SK-N-MC (cell line): ENCODE data around the gene OR10A5.
"Not testable (repeated sequence)": the region's sequence is repeated elsewhere in the genome, so short reads cannot be mapped to it uniquely, and the experiment has no call there.

Experiments
- DNase-seq: peaks from one replicate; pipeline ENCODE4 v3.0.0-alpha.2; 2011; ENCODE audit warnings: low read depth, low spot score
- H3K27ac ChIP-seq: fragments of 200-600 bp; sonication (generic); 2 replicates; pipeline ENCODE4 v1.5.1; 2016; ENCODE audit warnings: mixed run types
- H3K36me3 ChIP-seq: fragments of 200-600 bp; sonication (generic); 2 replicates; pipeline ENCODE4 v1.6.1; 2017; ENCODE audit warnings: antibody characterized with exemption, low read length, mixed read lengths; ENCODE audit not compliant: insufficient read depth
- H3K4me3 ChIP-seq: fragments of 200-600 bp; sonication (generic); 2 replicates; pipeline ENCODE4 v1.5.1; 2016
- H3K9ac ChIP-seq: fragments of 200-600 bp; sonication (generic); 2 replicates; pipeline ENCODE4 v1.8.0; 2017; ENCODE audit warnings: mixed run types, mixed read lengths; ENCODE audit not compliant: insufficient read length
- H3K9me3 ChIP-seq: fragments of 200-600 bp; sonication (generic); 2 replicates; pipeline ENCODE4 v1.6.1; 2017; ENCODE audit warnings: low read depth, mild to moderate bottlenecking, antibody characterized with exemption, low read length, moderate library complexity, mixed read lengths
- EZH2 ChIP-seq: fragments of 200-600 bp; sonication (generic); IDR thresholded peaks from one replicate; pipeline ENCODE4 v1.6.1; 2017; ENCODE audit warnings: antibody characterized with exemption
- FOXP2 ChIP-seq: optimal IDR thresholded peaks from 2 replicates; pipeline ENCODE3; 2011; ENCODE audit warnings: mild to moderate bottlenecking, moderate library complexity; ENCODE audit not compliant: insufficient read depth; ENCODE audit errors: extremely low read length, control extremely low read depth
- POLR2AphosphoS5 ChIP-seq: IDR thresholded peaks from 2 replicates; pipeline ENCODE4 v1.6.1; 2012; ENCODE audit warnings: mild to moderate bottlenecking, low read depth, low read length, borderline replicate concordance

The OR10A5 gene, protein sequence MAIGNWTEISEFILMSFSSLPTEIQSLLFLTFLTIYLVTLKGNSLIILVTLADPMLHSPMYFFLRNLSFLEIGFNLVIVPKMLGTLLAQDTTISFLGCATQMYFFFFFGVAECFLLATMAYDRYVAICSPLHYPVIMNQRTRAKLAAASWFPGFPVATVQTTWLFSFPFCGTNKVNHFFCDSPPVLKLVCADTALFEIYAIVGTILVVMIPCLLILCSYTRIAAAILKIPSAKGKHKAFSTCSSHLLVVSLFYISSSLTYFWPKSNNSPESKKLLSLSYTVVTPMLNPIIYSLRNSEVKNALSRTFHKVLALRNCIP

DNA sequence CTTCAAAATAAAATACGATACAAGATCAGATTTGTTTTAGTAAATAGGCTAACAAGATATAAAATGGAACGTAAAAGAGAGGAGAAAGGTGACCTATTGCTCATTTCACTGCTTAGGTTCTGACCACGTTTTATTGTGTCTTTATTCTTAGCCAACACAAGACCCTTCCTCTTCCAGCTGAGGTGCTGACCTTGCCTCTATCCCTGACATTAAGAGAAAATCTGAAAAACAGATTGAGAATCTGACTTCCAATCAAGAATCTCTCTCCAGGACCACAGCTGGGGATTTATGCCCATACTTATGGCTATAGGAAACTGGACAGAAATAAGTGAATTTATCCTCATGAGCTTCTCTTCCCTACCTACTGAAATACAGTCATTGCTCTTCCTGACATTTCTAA, at the start of gene OR10A5:
Gene OR10A5, plus strand, starts transcription at position 301 of the 400 bp plus-strand sequence. Its CDS starts 0 bp downstream, at position 301.
- DNase-seq = no peak
- no peak within 1 kb of the TSS for H3K9ac ChIP-seq
- H3K4me3 ChIP-seq = no peak within 1 kb of the TSS
- no peak within 1 kb of the TSS for H3K27ac ChIP-seq
- H3K9me3 ChIP-seq = no peaks in the 10 kb centered on the region
- TF ChIP-seq EZH2 (no peak), FOXP2 (no peak), POLR2AphosphoS5 (no peak)
- H3K36me3 ChIP-seq = no peaks in the 10 kb centered on the region

DNA sequence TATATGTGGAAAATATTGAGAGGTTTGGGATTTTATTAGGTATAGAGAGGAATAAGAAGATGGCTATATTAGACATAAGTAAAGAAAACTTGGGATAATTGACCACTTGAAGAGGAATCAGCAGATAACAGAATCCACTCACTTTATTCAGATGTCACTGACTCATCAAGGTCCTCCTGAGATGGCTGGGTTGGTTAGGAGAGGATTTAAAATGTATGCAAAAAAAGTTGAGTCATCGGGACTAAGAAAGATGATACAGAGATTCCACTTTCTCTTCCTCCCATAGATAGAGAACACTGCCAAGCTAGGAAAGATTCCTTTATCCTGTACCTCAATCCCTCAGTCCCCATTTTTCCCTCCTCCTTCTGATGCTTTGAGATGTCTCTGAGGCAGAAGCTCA, 46.1 kb upstream of the OR10A5 start, which contains the start of gene OR6A2:
Gene OR6A2, minus strand, starts transcription at position 288 of the 400 bp plus-strand sequence. CDS start 3,981 bp downstream, outside the sequence.
- TF ChIP-seq POLR2AphosphoS5 (no peak), FOXP2 (no peak), EZH2 (no peak)
- H3K36me3 ChIP-seq = no peaks in the 10 kb centered on the region
- H3K27ac ChIP-seq = no peak within 1 kb of the TSS
- no peak within 1 kb of the TSS for H3K4me3 ChIP-seq
- no peaks in the 10 kb centered on the region for H3K9me3 ChIP-seq
- DNase-seq = no peak
- H3K9ac ChIP-seq = no peak within 1 kb of the TSS

DNA sequence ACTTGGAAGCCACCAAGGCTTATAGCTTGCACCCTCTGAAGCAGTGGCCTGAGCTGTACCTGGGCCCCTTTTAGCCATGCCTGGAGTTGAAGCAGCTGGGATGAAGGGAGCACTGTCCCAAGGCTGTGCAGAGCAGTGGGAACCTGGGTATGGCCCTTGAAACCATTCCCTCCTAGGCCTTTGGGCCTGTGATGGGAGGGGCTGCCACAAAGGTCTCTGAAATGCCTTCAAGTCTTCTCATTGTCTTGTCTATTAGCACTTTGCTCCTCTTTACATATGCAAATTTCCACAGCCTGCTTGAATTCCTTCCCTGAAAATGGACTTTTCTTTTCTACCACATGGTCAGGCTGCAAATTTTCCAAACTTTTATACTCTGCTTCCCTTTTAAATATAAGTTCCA, 44.4 kb upstream of the OR10A5 start:
- not testable (repeated sequence) for DNase-seq, H3K4me3 ChIP-seq, H3K9me3 ChIP-seq, H3K9ac ChIP-seq, H3K36me3 ChIP-seq, H3K27ac ChIP-seq

DNA sequence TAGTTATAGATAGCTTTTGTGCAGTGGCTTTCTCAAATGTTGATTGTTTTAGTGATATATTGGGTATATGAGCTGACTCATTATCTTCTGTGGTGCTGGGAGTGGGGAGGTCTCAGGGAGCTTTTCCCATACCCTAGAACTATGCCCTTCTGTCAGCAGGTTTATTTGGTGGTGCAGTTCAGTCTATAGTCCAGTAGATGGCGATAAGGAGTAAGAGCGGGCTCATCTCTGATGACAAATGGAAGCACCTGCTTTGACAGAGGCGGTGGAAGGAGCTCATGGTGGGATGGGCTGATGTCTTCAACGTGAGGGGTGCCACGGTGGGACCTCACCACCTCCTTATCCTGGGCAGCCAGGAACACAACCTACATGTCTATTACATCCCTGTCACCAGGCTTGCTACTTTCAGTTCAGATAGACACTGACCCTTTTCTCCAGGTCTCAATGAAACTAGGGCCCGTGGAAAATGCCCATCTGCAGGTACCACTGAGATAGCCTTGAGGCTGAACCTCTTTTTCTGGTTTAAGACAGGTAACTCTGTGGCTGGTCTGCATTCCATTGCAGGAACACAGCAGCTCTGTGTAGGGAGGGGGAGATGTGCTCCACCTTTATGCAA, 33.0 kb upstream of the OR10A5 start:
- DNase-seq = no peak
- no peak for TF ChIP-seq FOXP2
- TF ChIP-seq EZH2 = no peak
- TF ChIP-seq POLR2AphosphoS5 = no peak
- no peak overlapping the region for H3K27ac ChIP-seq
- no peaks in the 10 kb centered on the region for H3K36me3 ChIP-seq
- no peaks in the 10 kb centered on the region for H3K9me3 ChIP-seq
- no peak overlapping the region for H3K4me3 ChIP-seq
- H3K9ac ChIP-seq = no peak overlapping the region

DNA sequence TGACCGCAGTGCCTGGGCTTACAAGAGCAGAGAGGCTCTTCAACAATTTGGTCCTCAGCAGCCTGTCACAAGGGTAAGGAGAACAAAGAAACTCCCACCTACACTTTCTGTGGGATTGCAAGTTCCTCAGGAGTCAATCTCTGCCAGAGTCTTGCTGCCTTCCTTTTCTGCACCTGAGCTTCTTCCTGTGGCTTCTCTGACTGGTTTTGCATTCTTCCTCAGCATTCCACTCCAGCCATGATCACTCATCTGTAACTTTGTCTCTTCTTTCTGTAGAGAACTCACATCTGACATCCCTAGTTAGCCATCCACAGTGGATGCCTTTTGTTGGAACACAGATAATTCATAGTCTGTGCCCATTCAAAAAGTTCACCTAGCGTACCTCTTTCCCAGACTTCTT, 31.8 kb upstream of the OR10A5 start:
- TF ChIP-seq FOXP2 = no peak
- no peak for TF ChIP-seq POLR2AphosphoS5
- TF ChIP-seq EZH2 = no peak
- Histone ChIP-seq H3K36me3 (no peaks in the 10 kb centered on the region), H3K9me3 (no peaks in the 10 kb centered on the region), H3K27ac (no peak overlapping the region), H3K4me3 (no peak overlapping the region), H3K9ac (no peak overlapping the region)
- no peak for DNase-seq

DNA sequence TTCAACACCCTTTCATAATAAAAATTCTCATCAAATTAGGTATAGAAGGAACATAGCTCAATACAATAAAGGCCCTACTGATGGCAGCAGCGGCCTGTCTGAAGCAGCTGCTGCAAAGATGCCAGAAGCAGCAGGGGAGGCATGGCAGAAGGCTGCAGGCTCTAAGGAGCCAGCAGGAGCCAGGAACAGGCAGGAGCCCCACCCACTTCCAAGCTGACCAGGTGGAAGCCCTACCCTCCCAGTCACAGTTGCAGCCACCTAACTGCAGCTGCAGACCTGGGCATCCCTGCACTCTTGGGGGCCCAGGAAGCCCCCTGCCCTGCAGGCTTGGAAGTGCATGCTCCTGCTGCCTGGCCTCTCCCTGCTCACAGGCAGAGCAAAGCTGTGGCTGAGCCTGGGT, 27.8 kb upstream of the OR10A5 start:
- no peak for TF ChIP-seq POLR2AphosphoS5
- no peak for TF ChIP-seq EZH2
- no peak for TF ChIP-seq FOXP2
- no peak overlapping the region for H3K27ac ChIP-seq
- no peaks in the 10 kb centered on the region for H3K9me3 ChIP-seq
- no peaks in the 10 kb centered on the region for H3K36me3 ChIP-seq
- no peak overlapping the region for H3K9ac ChIP-seq
- no peak for DNase-seq
- H3K4me3 ChIP-seq = no peak overlapping the region

DNA sequence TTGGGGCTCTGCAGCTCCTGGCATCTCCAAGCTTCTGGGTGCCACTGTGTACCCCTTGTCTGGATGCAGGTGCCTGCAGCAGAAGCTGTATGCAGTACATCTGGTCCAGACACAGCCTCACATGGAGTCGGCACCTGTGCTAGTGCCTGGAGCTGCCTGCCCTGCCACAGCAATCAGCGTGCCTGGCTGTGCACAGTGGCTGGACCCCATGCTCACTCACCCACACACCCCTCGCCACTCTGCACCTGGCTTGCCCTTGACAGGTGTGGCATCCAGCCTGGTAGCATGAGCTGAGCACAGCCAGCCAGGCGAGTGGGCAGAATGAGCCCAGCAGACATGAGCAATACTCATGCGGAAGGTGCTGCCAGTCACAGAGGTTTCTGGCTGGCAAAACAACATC, 26.5 kb upstream of the OR10A5 start:
- DNase-seq = no peak
- Histone ChIP-seq H3K27ac (no peak overlapping the region), H3K36me3 (no peaks in the 10 kb centered on the region), H3K9me3 (no peaks in the 10 kb centered on the region), H3K4me3 (no peak overlapping the region), H3K9ac (no peak overlapping the region)
- TF ChIP-seq POLR2AphosphoS5 = no peak

DNA sequence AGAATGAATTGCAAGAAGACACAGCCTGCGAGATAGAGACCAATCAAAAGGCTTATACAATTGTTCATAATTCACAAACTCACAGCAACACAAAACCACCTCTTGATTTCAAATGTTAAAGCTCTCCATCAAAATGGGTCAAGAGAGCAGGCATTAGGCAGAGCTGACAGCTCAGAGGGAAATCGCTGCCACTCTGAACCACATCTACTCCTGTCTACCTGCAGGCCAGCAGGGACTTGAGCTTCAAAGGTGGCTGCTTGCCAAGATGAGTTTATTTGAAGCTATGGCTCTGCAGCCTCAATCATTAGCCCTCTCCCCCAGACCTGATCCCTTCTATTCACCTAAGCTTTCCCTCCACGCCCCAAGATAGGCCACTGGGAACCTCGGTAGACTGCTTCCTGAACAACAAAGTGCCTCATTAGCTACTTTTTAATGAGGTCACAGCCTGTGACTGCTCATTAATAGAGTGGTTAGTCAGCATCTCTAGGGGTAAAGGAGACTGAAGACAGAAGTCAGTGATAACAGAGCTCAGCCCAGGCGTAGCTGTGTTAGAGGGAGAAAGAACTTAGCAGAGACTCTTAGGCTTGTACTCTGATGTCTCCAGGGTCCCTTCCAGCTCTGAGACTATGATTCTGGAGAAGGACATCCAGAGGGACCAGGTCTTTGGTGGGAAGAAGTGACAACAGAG, 21.2 kb upstream of the OR10A5 start:
- no peaks in the 10 kb centered on the region for H3K9me3 ChIP-seq
- no peak overlapping the region for H3K27ac ChIP-seq
- no peaks in the 10 kb centered on the region for H3K36me3 ChIP-seq
- no peak for TF ChIP-seq EZH2
- TF ChIP-seq FOXP2 = no peak
- no peak for TF ChIP-seq POLR2AphosphoS5
- DNase-seq = no peak
- H3K9ac ChIP-seq = no peak overlapping the region
- H3K4me3 ChIP-seq = no peak overlapping the region
